ENCODE data around the gene MAP3K10.

The MAP3K10 gene

DNA sequence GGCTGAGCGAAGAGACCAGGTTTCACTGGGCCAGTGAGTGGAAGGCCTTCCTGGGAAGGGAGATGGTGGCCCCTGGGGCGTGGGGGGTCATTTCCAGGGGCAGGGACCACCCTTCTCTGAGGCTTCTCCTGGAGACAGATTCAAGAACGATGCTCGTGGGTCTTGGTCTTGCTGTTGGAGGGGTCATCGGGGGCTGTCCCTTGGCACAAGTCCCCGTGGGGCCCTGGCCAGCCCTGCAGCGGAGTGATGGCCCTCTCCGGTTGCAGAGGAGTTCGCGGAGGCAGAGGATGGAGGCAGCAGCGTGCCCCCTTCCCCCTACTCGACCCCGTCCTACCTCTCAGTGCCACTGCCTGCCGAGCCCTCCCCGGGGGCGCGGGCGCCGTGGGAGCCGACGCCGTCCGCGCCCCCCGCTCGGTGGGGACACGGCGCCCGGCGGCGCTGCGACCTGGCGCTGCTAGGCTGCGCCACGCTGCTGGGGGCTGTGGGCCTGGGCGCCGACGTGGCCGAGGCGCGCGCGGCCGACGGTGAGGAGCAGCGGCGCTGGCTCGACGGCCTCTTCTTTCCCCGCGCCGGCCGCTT, 22.1 kb downstream of the MAP3K10 start:
- TF ChIP-seq, protein P1, sequence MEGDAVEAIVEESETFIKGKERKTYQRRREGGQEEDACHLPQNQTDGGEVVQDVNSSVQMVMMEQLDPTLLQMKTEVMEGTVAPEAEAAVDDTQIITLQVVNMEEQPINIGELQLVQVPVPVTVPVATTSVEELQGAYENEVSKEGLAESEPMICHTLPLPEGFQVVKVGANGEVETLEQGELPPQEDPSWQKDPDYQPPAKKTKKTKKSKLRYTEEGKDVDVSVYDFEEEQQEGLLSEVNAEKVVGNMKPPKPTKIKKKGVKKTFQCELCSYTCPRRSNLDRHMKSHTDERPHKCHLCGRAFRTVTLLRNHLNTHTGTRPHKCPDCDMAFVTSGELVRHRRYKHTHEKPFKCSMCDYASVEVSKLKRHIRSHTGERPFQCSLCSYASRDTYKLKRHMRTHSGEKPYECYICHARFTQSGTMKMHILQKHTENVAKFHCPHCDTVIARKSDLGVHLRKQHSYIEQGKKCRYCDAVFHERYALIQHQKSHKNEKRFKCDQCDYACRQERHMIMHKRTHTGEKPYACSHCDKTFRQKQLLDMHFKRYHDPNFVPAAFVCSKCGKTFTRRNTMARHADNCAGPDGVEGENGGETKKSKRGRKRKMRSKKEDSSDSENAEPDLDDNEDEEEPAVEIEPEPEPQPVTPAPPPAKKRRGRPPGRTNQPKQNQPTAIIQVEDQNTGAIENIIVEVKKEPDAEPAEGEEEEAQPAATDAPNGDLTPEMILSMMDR (conservative IDR thresholded peaks at IDR 0.05; ENCODE audit: low read depth, low read length), result no peak
- H3K4me3 ChIP-seq (ENCODE audit: low read depth, low read length), result no peak overlapping the region
- DNase-seq (ENCODE audit: low read depth), result no peak

DNA sequence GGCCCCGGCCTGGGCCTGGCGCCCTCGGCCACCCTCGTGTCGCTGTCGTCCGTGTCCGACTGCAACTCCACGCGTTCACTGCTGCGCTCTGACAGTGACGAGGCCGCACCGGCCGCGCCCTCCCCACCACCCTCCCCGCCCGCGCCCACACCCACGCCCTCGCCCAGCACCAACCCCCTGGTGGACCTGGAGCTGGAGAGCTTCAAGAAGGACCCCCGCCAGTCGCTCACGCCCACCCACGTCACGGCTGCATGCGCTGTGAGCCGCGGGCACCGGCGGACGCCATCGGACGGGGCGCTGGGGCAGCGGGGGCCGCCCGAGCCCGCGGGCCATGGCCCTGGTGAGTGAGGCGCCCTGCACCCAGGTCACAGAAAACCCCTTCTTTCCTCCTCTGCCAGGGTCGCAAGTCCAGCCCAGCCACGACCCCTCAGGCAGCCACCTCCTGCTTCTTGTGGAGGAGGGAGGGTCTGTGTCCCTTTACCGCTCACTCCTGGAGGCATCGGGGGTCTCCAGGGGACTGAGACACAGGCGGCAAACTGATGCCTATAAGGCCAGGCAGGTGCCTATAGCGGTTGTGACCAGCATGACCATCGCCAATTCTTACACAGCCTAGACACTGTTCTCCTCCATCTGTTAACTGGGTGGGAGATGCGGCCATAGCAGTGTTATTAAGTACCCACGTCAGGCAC, 22.8 kb downstream of the MAP3K10 start:
- H3K4me3 ChIP-seq (ENCODE audit: low read depth, low read length), result no peak overlapping the region
- DNase-seq (ENCODE audit: low read depth), result no peak
- TF ChIP-seq, protein P1 (conservative IDR thresholded peaks at IDR 0.05; ENCODE audit: low read depth, low read length), result no peak

DNA sequence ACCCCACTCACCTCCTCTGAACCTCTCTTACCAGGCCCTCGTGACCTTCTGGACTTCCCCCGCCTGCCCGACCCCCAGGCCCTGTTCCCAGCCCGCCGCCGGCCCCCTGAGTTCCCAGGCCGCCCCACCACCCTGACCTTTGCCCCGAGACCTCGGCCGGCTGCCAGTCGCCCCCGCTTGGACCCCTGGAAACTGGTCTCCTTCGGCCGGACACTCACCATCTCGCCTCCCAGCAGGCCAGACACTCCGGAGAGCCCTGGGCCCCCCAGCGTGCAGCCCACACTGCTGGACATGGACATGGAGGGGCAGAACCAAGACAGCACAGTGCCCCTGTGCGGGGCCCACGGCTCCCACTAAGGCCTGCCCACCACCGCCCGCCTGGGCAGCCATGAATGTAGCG, 23.7 kb downstream of the MAP3K10 start:
- no peak for DNase-seq (ENCODE audit: low read depth)
- TF ChIP-seq, protein P1 (conservative IDR thresholded peaks at IDR 0.05; ENCODE audit: low read depth, low read length), result no peak
- no peak overlapping the region for H3K4me3 ChIP-seq (ENCODE audit: low read depth, low read length)

DNA sequence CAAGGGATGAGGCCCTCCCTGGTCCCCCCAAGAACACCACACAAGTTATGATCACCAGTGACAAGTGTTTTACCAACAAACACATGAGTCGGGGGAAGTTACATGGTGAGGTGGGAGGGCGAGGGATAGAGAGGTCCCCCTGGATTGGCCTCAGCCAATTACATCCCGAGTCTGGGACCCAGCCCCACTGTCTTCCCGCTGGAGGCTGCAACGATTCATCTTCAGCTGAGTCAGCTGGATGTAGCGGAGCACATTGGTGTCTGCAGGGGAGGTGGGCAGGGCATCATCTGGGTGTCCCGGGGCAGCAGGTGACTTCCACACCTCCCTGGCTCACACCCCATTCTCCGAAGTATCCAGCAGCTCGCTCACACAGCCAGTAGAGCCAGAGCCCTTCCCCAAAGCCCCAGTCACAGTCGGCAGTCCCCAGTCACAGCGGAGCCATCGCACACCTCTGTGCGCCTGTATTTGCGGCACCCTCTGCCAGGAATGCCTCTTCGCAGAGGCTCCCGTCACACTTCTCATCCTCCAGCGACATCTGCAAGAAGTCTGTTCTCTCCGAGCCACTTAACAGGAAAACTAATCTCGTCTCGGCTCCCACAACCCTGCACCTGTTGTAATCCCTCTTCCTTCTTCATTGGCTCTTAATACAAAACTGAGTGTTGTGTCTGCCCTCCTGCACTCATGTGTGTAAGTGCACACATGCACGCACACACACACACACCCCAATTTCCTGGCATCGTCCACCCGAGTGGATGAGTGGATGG, 25.0 kb downstream of the MAP3K10 start:
- H3K4me3 ChIP-seq (ENCODE audit: low read depth, low read length), result no peak overlapping the region
- DNase-seq (ENCODE audit: low read depth), result no peak
- TF ChIP-seq, protein P1 (conservative IDR thresholded peaks at IDR 0.05; ENCODE audit: low read depth, low read length), result no peak

DNA sequence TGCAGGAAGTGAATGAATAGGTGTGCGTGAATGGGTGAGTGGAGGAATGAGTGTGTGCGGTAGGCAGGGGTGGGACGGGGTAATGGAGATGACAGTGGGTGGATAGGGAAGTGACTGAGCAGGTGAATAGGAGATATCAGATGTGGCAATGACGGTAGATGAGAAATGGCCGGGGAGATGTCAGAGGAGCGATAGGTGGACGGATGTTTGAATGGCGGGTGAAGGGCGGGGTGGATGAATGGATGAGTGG, 25.5 kb downstream of the MAP3K10 start:
- TF ChIP-seq, protein P1 (conservative IDR thresholded peaks at IDR 0.05; ENCODE audit: low read depth, low read length), result no peak
- no peak for DNase-seq (ENCODE audit: low read depth)
- H3K4me3 ChIP-seq (ENCODE audit: low read depth, low read length), result no peak overlapping the region

DNA sequence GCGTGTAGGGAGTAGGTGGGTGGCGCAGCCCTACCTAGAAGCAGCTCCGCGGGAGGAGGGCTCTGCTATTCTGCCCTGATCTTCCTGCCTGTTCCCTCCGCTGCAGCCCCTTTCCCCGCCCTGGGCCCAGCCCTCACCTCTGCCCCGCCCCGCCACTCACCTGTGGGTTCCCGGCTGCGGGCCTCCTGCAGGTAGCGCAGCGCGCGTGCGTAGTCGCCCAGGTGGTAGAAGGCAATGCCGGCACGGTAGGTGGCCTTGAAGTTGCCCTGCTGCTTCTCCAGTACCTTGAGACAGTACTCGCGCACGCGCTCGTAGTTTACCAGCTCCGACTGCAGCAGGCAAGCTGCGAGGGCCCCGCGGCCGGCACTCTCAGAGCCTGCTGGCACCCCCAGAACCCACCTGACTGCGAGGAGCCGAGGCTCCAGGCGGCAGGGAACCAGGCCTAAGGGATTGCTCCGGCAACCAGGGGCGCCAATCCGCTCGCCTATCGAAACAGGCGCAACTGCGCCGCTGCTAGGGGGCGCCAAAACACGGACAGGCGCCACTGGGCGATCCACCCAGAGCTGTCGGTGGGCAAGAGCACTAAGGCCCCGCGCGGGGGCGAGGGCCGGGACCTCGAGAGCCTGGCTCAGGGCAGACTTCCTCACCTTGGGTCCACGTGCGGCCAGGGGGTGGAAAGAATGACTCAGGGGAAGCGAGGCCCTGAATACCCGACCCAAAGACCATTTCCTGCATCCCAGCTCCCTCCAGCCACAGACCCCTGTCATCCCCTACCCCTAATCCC, 26.0 kb downstream of the MAP3K10 start:
- no peak overlapping the region for H3K4me3 ChIP-seq (ENCODE audit: low read depth, low read length)
- DNase-seq (ENCODE audit: low read depth), result no peak
- TF ChIP-seq, protein P1 (conservative IDR thresholded peaks at IDR 0.05; ENCODE audit: low read depth, low read length), result peak; percentile 36
